CD4-positive, CD25-positive, alpha-beta regulatory T cell (primary cell): ENCODE data around the gene PAGE2. TPM values are rescaled to one million over a fixed set of nuclear protein-coding genes. Genes with fewer than 3 reads are reported as not detected.
"Not testable (repeated sequence)": the region's sequence is repeated elsewhere in the genome, so short reads cannot be mapped to it uniquely, and the experiment has no call there.

ENCODE experiments used
- ATAC-seq, 2 donors: fragments of 150-1000 bp; cut with Tn5 transposase; one replicate each; pipeline ENCODE4 v1.10.0; 2021; ENCODE audit warnings: low read depth in 2 of 2, moderate number of reproducible peaks in 2 of 2, moderate library complexity in 1 of 2
- DNase-seq, 3 donors: peaks; one replicate each; pipeline versions ENCODE4 v3.0.0 to v3.0.0-alpha.2; 2012 to 2022; ENCODE audit warnings: mixed read lengths in 1 of 3
- H3K27ac ChIP-seq: one replicate; pipeline ENCODE4 v1.7.0; 2013; ENCODE audit warnings: mild to moderate bottlenecking, low read length; ENCODE audit not compliant: insufficient read depth, poor library complexity, severe bottlenecking
- H3K27me3 ChIP-seq: one replicate; pipeline ENCODE4 v1.7.0; 2013; ENCODE audit warnings: low read length; ENCODE audit not compliant: control insufficient read depth, insufficient read depth
- H3K36me3 ChIP-seq: one replicate; pipeline ENCODE4 v1.7.0; 2013; ENCODE audit warnings: mild to moderate bottlenecking, low read length, moderate library complexity; ENCODE audit not compliant: control insufficient read depth, insufficient read depth
- H3K4me1 ChIP-seq: 2 replicates; pipeline ENCODE4 v1.7.0; 2013; ENCODE audit warnings: mild to moderate bottlenecking, low read length; ENCODE audit not compliant: insufficient read depth, control insufficient read depth, poor library complexity, severe bottlenecking
- H3K4me3 ChIP-seq: one replicate; pipeline ENCODE4 v1.7.0; 2013; ENCODE audit warnings: low read depth, mild to moderate bottlenecking, low read length, moderate library complexity
- H3K9me3 ChIP-seq, 2 experiments: 1 replicate in 1 of 2; 2 replicates in 1 of 2; pipeline ENCODE4 v1.7.0; 2013; ENCODE audit warnings: low read length in 2 of 2, mild to moderate bottlenecking in 1 of 2, moderate library complexity in 1 of 2; ENCODE audit not compliant: control insufficient read depth in 2 of 2
- H3K27ac Mint-ChIP-seq, 3 donors: one replicate each; pipeline ENCODE4 v1.8.0; 2020 to 2022; ENCODE audit warnings: mild to moderate bottlenecking in 3 of 3, mixed read lengths in 3 of 3, moderate library complexity in 2 of 3
- H3K27me3 Mint-ChIP-seq: one replicate; pipeline ENCODE4 v1.8.0; 2022; ENCODE audit warnings: mild to moderate bottlenecking, mixed read lengths
- H3K36me3 Mint-ChIP-seq: one replicate; pipeline ENCODE4 v1.8.0; 2020; ENCODE audit warnings: mixed read lengths
- H3K4me1 Mint-ChIP-seq, 4 donors: one replicate each; pipeline ENCODE4 v1.8.0; 2020 to 2022; ENCODE audit warnings: mixed read lengths in 4 of 4, mild to moderate bottlenecking in 1 of 4
- H3K4me3 Mint-ChIP-seq, 4 donors: one replicate each; pipeline ENCODE4 v1.8.0; 2020 to 2022; ENCODE audit warnings: mild to moderate bottlenecking in 4 of 4, mixed read lengths in 4 of 4, moderate library complexity in 3 of 4
- H3K9me3 Mint-ChIP-seq, 7 donors: one replicate each; pipeline ENCODE4 v1.8.0; 2020 to 2022; ENCODE audit warnings: mixed read lengths in 7 of 7, mild to moderate bottlenecking in 3 of 7, moderate library complexity in 2 of 7
- polyA plus RNA-seq, 4 donors: library from polyadenylated mRNA; unstranded; fragments of 300-500 nt; fragmentation: Illumina TruSeq; gene quantifications; one replicate each; pipeline ENCODE4 v1.2.3, GENCODE V29; 2021
- total RNA-seq: library from RNA; stranded (reverse); gene quantifications from one replicate; pipeline ENCODE4 v1.2.3, GENCODE V29; 2022

The PAGE2 gene
- total and polyA plus RNA-seq, 5 donors from 2014 or later, result not detected

GRCh38 chrX:55111578-55112254 is 22.9 kb downstream of the PAGE2 start:
- DNase-seq (no peak), ATAC-seq (no peak)
- Histone ChIP-seq H3K4me1 (no peaks in the 10 kb centered on the region), H3K36me3 (no peaks in the 10 kb centered on the region), H3K4me3 (no peak overlapping the region), H3K27me3 (no peaks in the 10 kb centered on the region), H3K27ac (no peak overlapping the region), H3K9me3 (no peaks in the 10 kb centered on the region)
- Mint-ChIP-seq H3K4me3 (no peak overlapping the region), H3K4me1 (no peaks in the 10 kb centered on the region), H3K36me3 (no peaks in the 10 kb centered on the region), H3K9me3 (peaks cover 0 to 1% (median 0%) of the 10 kb centered on the region in 7 donors), H3K27ac (no peak overlapping the region), H3K27me3 (no peaks in the 10 kb centered on the region)

DNA sequence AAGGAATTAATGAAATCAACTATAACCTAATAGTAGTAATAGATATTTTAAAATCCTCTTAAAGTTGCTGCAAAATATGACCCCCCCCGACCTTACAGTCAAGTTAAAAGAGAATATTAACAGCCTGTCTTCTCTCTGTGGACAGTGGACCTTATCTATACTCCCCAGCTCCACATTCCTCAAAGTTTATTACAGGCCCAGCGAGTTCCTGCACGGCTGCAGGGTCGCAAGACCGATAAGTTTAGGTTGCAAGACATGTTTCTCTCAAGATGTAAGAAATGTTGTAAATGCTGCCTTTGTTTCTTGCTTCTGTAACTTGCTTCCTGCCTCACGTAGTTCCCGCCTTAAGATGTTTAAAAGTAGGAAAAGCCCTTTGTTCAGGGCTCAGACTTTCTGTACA is 27.8 kb downstream of the PAGE2 start:
- H3K4me1 ChIP-seq, result peaks cover 14% of the 10 kb centered on the region
- not testable (repeated sequence) for ATAC-seq, H3K9me3 Mint-ChIP-seq, H3K36me3 ChIP-seq, H3K27ac ChIP-seq, DNase-seq, H3K27me3 Mint-ChIP-seq, H3K4me3 Mint-ChIP-seq, H3K9me3 ChIP-seq, H3K27me3 ChIP-seq, H3K4me3 ChIP-seq, H3K36me3 Mint-ChIP-seq, H3K27ac Mint-ChIP-seq
- peaks cover 0 to 18% (median 11%) of the 10 kb centered on the region in 4 donors for H3K4me1 Mint-ChIP-seq

GRCh38 chrX:55118574-55118973 is 29.8 kb downstream of the PAGE2 start:
- no peak overlapping the region for H3K4me3 Mint-ChIP-seq
- no peaks in the 10 kb centered on the region for H3K9me3 ChIP-seq
- H3K36me3 ChIP-seq, result no peaks in the 10 kb centered on the region
- ATAC-seq (peak in 1 of 2 donors; percentile 63), DNase-seq (peak in 1 of 3 donors; percentile 11)
- H3K4me1 ChIP-seq, result peaks cover 14% of the 10 kb centered on the region
- H3K4me3 ChIP-seq, result no peak overlapping the region
- peaks cover 0 to 18% (median 11%) of the 10 kb centered on the region in 4 donors for H3K4me1 Mint-ChIP-seq
- no peaks in the 10 kb centered on the region for H3K27me3 ChIP-seq
- no peaks in the 10 kb centered on the region for H3K27me3 Mint-ChIP-seq
- no peaks in the 10 kb centered on the region for H3K36me3 Mint-ChIP-seq
- H3K27ac ChIP-seq, result no peak overlapping the region
- no peak overlapping the region for H3K27ac Mint-ChIP-seq
- H3K9me3 Mint-ChIP-seq, result peaks cover 0 to 2% (median 0%) of the 10 kb centered on the region in 7 donors

DNA sequence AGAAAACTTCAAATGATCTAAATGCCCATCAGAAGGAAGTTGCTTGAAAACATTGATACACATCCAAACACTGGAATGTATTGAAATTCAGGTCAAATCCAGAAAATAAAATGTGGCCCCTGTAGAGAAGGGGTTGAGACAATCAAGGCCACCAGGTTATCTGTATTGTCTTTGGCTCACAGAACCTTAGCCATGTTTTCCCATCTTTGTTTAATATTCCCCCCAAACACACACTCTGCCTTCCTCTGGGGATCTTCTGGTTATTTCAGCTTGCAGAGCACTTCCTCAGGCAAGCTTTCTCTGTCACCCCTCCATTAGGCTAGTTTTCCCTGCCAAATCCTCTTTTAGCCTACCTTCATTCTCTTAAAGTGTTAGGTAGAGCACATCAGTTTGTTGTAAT is 30.5 kb downstream of the PAGE2 start:
- Mint-ChIP-seq H3K4me1 (peaks cover 0 to 18% (median 11%) of the 10 kb centered on the region in 4 donors), H3K27me3 (no peaks in the 10 kb centered on the region), H3K9me3 (peaks cover 0 to 2% (median 0%) of the 10 kb centered on the region in 7 donors), H3K36me3 (no peaks in the 10 kb centered on the region), H3K4me3 (no peak overlapping the region), H3K27ac (no peak overlapping the region)
- no peaks in the 10 kb centered on the region for H3K9me3 ChIP-seq
- H3K36me3 ChIP-seq, result no peaks in the 10 kb centered on the region
- DNase-seq (no peak), ATAC-seq (no peak)
- peaks cover 14% of the 10 kb centered on the region for H3K4me1 ChIP-seq
- H3K27me3 ChIP-seq, result no peaks in the 10 kb centered on the region
- no peak overlapping the region for H3K4me3 ChIP-seq
- H3K27ac ChIP-seq, result no peak overlapping the region

DNA sequence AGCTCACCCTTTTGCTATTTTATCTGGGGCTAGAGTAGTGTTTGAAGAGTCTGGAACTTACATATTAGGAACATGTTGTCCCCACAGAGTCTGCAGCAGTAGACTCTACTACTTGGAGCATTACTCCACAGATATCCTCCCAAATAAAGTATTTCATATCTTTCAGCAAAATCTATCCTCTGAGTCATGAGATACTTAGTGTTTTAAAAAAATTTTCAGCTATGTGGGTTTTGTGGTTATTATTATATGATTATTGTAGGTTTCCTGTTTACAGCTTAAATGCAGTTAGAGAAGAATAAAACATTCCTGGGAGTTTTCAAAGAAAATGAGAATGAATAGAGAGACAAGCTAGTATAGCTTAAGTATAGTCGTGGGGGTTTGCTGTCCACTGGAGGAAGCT is 30.9 kb downstream of the PAGE2 start:
- ATAC-seq (no peak), DNase-seq (no peak)
- Mint-ChIP-seq H3K9me3 (peaks cover 0 to 2% (median 0%) of the 10 kb centered on the region in 7 donors), H3K27me3 (no peaks in the 10 kb centered on the region), H3K4me1 (peaks cover 0 to 18% (median 11%) of the 10 kb centered on the region in 4 donors), H3K36me3 (no peaks in the 10 kb centered on the region), H3K27ac (no peak overlapping the region), H3K4me3 (no peak overlapping the region)
- Histone ChIP-seq H3K4me1 (peaks cover 14% of the 10 kb centered on the region), H3K4me3 (no peak overlapping the region), H3K9me3 (no peaks in the 10 kb centered on the region), H3K27me3 (no peaks in the 10 kb centered on the region), H3K27ac (no peak overlapping the region), H3K36me3 (no peaks in the 10 kb centered on the region)

- peaks cover 0 to 18% (median 11%) of the 10 kb centered on the region in 4 donors for H3K4me1 Mint-ChIP-seq
- ATAC-seq (no peak), DNase-seq (no peak)
- Histone ChIP-seq H3K36me3 (no peaks in the 10 kb centered on the region), H3K9me3 (no peaks in the 10 kb centered on the region), H3K4me1 (peaks cover 14% of the 10 kb centered on the region), H3K27me3 (no peaks in the 10 kb centered on the region), H3K4me3 (no peak overlapping the region), H3K27ac (no peak overlapping the region)
- peaks cover 0 to 2% (median 0%) of the 10 kb centered on the region in 7 donors for H3K9me3 Mint-ChIP-seq
- H3K4me3 Mint-ChIP-seq, result no peak overlapping the region
- H3K27me3 Mint-ChIP-seq, result no peaks in the 10 kb centered on the region
- H3K36me3 Mint-ChIP-seq, result no peaks in the 10 kb centered on the region
- peak overlapping the region in 1 of 3 donors; percentile 34 for H3K27ac Mint-ChIP-seq
Measured at GRCh38 chrX:55120761-55121358, 32.0 kb downstream of the PAGE2 start.

GRCh38 chrX:55123900-55124299 is 35.1 kb downstream of the PAGE2 start:
- no peak for ATAC-seq
- H3K36me3 Mint-ChIP-seq, result no peaks in the 10 kb centered on the region
- Histone ChIP-seq H3K27ac (no peak overlapping the region), H3K4me1 (peaks cover 8% of the 10 kb centered on the region), H3K27me3 (no peaks in the 10 kb centered on the region), H3K36me3 (no peaks in the 10 kb centered on the region), H3K9me3 (no peaks in the 10 kb centered on the region), H3K4me3 (no peak overlapping the region)
- peaks cover 0 to 14% (median 7%) of the 10 kb centered on the region in 4 donors for H3K4me1 Mint-ChIP-seq
- no peak overlapping the region for H3K27ac Mint-ChIP-seq
- H3K9me3 Mint-ChIP-seq, result peaks cover 0 to 3% (median 0%) of the 10 kb centered on the region in 7 donors
- no peak overlapping the region for H3K4me3 Mint-ChIP-seq
- no peak for DNase-seq
- H3K27me3 Mint-ChIP-seq, result no peaks in the 10 kb centered on the region

- DNase-seq, result no peak
- no peaks in the 10 kb centered on the region for H3K36me3 Mint-ChIP-seq
- Histone ChIP-seq H3K27ac (no peak overlapping the region), H3K36me3 (no peaks in the 10 kb centered on the region), H3K4me1 (no peaks in the 10 kb centered on the region), H3K4me3 (no peak overlapping the region), H3K27me3 (no peaks in the 10 kb centered on the region), H3K9me3 (no peaks in the 10 kb centered on the region)
- H3K27me3 Mint-ChIP-seq, result no peaks in the 10 kb centered on the region
- peaks cover 0 to 3% (median 0%) of the 10 kb centered on the region in 7 donors for H3K9me3 Mint-ChIP-seq
- ATAC-seq, result no peak
- H3K4me1 Mint-ChIP-seq, result no peaks in the 10 kb centered on the region
- no peak overlapping the region for H3K27ac Mint-ChIP-seq
- H3K4me3 Mint-ChIP-seq, result no peak overlapping the region
Measured at GRCh38 chrX:55127692-55128091, 38.9 kb downstream of the PAGE2 start.
